GM10248 (cell line): Measurements from ENCODE around the gene CLSTN1.
"Not testable (repeated sequence)": the region's sequence is repeated elsewhere in the genome, so short reads cannot be mapped to it uniquely, and the experiment has no call there.

Experiments used
- CTCF ChIA-PET: fragments of 300-600 bp; sonication (Branson Sonifier 250); formaldehyde crosslinking; extraction: SDS; loops from one replicate; lab custom pipeline; 2021; ENCODE audit warnings: antibody characterized with exemption; lab: Yijun Ruan, JAX
- POLR2A ChIA-PET: fragments of 350-650 bp; sonication (Branson Sonifier 250); formaldehyde crosslinking; extraction: SDS; loops from one replicate; lab custom pipeline; 2020; ENCODE audit warnings: antibody characterized with exemption; lab: Yijun Ruan, JAX
- DNase-seq: peaks from one replicate; pipeline ENCODE4 v3.0.0; 2012; ENCODE audit errors: extremely low spot score
- TF ChIP-seq, protein P1 (sequence below): IDR thresholded peaks from 2 replicates; pipeline ENCODE4 v1.5.1; 2012; ENCODE audit warnings: mild to moderate bottlenecking, low read depth; ENCODE audit errors: extremely low read depth, missing control alignments, control extremely low read depth

Gene CLSTN1

GRCh38 chr1:9798236-9799130, 25.3 kb downstream of the CLSTN1 start:
- ChIA-PET CTCF (interaction anchor here (4.8 kb wide), 1 partner anchor 13 kb away, joined by 24 read pairs; no protein-coding TSS in a partner anchor), POLR2A (no interaction called here)
- TF ChIP-seq, protein P1, sequence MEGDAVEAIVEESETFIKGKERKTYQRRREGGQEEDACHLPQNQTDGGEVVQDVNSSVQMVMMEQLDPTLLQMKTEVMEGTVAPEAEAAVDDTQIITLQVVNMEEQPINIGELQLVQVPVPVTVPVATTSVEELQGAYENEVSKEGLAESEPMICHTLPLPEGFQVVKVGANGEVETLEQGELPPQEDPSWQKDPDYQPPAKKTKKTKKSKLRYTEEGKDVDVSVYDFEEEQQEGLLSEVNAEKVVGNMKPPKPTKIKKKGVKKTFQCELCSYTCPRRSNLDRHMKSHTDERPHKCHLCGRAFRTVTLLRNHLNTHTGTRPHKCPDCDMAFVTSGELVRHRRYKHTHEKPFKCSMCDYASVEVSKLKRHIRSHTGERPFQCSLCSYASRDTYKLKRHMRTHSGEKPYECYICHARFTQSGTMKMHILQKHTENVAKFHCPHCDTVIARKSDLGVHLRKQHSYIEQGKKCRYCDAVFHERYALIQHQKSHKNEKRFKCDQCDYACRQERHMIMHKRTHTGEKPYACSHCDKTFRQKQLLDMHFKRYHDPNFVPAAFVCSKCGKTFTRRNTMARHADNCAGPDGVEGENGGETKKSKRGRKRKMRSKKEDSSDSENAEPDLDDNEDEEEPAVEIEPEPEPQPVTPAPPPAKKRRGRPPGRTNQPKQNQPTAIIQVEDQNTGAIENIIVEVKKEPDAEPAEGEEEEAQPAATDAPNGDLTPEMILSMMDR: no peak
- no peak for DNase-seq

- POLR2A ChIA-PET: no interaction called here
- DNase-seq: no peak
- TF ChIP-seq, protein P1: no peak
- CTCF ChIA-PET: interaction anchor here (4.8 kb wide), 1 partner anchor 12 kb away, joined by 24 read pairs; no protein-coding TSS in a partner anchor
Observed at GRCh38 chr1:9797049-9797448, 26.7 kb downstream of the CLSTN1 start.

DNA sequence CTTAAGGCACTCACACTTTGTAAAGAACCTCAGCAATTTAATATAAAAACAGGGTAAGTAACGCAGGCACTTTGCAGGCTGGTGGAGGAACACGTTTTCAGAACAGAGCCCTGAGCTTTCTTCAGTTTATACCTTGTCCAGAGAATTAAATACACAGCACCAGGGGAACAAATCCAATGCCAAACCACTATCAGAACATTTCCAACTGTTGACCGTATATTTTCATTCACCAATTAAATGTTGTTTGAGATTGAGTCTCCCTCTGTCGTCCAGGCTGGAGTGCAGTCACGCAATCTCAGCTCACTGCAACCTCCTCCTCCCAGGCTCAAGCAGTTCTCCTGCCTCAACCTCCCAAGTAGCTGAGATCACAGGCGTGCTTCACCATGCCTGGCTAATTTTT, 29.7 kb downstream of the CLSTN1 start:
- TF ChIP-seq, protein P1: no peak
- ChIA-PET POLR2A (no interaction called here), CTCF (interaction anchor here (1.1 to 1.7 kb wide), 3 partner anchors 9 to 11 kb away, joined by 3 to 12 read pairs (median 5); no protein-coding TSS in a partner anchor)
- DNase-seq: no peak

- TF ChIP-seq, protein P1: no peak
- ChIA-PET POLR2A (interaction anchor here (0.6 kb wide), 1 partner anchor 87 kb away, joined by 4 read pairs; no protein-coding TSS in a partner anchor), CTCF (interaction anchor here (1.5 to 1.7 kb wide), 2 partner anchors 9 to 81 kb away, joined by 3 to 12 read pairs; no protein-coding TSS in a partner anchor)
- DNase-seq: no peak
Observed at GRCh38 chr1:9793291-9793690, 30.5 kb downstream of the CLSTN1 start.

DNA sequence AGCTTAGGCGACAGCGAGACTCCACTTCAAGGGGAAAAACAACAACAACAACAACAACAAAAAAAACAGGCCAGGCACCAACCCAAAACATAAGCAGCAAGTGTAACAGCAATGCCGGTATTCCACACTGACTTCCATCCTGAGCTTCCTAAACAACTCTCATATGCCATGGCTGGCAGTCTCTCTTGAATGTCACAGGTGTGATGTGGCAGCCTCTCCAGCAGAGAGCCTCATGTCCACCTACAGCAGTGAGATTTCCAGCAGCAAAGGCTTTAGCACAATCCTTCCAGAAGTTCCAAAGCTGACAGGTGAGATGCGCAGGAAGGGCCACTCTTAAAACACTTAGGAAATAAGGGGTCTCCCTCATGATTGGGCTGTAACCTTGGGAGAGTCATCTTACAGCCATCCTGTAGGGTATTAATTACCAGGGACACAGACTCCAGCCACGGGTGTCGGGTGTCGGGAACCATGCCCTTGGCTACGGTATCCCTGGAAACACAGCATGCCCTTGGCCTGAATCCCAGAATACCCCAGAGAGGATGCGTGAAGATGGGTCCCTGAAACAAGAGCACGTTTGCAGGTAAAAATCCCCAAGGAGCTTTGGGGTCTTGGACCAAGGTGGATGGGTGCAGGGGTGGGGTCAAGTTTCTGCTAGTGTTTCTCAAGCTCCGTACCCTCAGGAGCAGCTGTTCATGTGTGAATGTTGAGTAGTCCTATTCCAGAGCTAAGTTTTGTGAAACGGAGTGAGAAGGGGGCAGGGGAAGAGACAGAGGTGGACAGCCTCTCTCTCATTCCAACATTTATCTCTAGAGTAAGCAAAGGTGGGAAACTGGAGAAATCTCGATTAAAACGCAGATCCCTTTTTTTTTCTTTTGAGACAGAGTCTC, 31.4 kb downstream of the CLSTN1 start:
- no peak for DNase-seq
- CTCF ChIA-PET: interaction anchor here (1.2 to 1.5 kb wide), 3 partner anchors 34 to 82 kb away, joined by 3 to 4 read pairs (median 3); no protein-coding TSS in a partner anchor
- POLR2A ChIA-PET: no interaction called here
- TF ChIP-seq, protein P1: no peak

DNA sequence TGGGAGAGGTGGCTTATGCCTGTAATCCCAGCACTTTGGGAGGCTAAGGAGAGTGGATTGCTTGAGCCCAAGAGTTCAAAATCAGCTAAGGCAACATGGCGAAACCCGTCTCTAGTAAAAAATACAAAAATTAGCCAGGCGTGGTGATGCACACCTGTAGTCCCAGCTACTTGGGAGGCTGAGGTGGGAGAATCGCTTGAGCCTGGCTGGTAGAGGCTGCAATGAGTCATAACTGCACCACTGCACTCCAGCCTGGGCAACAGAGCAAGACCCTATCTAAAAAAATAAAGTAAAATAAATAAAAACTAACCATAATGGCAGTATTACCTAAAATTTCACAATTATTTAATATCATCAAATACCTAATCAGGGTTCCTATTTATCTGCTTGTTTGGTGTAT, 34.1 kb downstream of the CLSTN1 start:
- DNase-seq, POLR2A ChIA-PET, CTCF ChIA-PET: not testable (repeated sequence)
